ENCODE data around the gene SUFU.

DNA sequence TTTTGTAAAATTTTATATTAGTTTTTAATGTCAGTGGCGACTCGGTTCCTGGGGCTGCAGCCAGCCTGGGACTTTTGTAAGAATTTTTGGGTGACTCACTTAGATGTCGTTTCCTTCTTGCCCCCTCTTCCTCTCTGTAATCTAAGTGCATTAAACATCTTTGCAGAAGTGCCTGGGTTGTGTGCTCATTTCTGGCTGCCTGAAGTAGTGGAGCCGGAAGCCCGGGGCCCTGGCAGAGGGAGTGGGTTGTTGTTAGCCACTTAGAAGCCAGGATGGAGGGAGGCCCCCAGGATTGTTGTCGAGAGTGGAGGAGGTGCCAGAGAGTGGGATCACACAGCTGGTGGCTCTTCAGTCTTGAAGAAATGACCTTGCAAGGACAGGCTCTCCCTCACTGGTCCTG, 129.5 kb downstream of the SUFU start:
- TF ChIP-seq, protein P1, sequence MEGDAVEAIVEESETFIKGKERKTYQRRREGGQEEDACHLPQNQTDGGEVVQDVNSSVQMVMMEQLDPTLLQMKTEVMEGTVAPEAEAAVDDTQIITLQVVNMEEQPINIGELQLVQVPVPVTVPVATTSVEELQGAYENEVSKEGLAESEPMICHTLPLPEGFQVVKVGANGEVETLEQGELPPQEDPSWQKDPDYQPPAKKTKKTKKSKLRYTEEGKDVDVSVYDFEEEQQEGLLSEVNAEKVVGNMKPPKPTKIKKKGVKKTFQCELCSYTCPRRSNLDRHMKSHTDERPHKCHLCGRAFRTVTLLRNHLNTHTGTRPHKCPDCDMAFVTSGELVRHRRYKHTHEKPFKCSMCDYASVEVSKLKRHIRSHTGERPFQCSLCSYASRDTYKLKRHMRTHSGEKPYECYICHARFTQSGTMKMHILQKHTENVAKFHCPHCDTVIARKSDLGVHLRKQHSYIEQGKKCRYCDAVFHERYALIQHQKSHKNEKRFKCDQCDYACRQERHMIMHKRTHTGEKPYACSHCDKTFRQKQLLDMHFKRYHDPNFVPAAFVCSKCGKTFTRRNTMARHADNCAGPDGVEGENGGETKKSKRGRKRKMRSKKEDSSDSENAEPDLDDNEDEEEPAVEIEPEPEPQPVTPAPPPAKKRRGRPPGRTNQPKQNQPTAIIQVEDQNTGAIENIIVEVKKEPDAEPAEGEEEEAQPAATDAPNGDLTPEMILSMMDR (IDR thresholded peaks at IDR 0.05), result no peak
- no peak for TF ChIP-seq POLR2A (IDR thresholded peaks at IDR 0.05)
